ENCODE measurements around the gene POLR1B. TPM values are rescaled to one million over a fixed set of nuclear protein-coding genes. Genes with fewer than 3 reads are reported as not detected.
"Not testable (repeated sequence)": the region's sequence is repeated elsewhere in the genome, so short reads cannot be mapped to it uniquely, and the experiment has no call there.

The POLR1B gene
- total RNA-seq = 75.6 and 78.4 TPM in 2 replicates

- intact Hi-C loops (cut with micrococcal nuclease) = loop anchor here (1.0 to 5.0 kb wide), 9 partner anchors 42 to 658 kb away; partner anchors contain the start of genes ANAPC1, CHCHD5, TMEM87B and ZC3H6
- peaks cover 11% of the 10 kb centered on the region for H3K4me1 Mint-ChIP-seq (ENCODE audit: low read depth)
- no peak within 1 kb of the TSS for H3K4me3 Mint-ChIP-seq
- H3K9me3 Mint-ChIP-seq = no peaks in the 10 kb centered on the region
- no peaks in the 10 kb centered on the region for H3K27me3 Mint-ChIP-seq (ENCODE audit: insufficient read depth)
- no peak within 1 kb of the TSS for H3K27ac Mint-ChIP-seq
- DNase-seq (ENCODE audit: low spot score) = peak; percentile 77
- peaks cover 3% of the 10 kb centered on the region for H3K36me3 Mint-ChIP-seq (ENCODE audit: low read depth)
Measured at GRCh38 chr2:112542123-112542983, at the start of gene POLR1B. POLR1B (plus strand) TSS chr2:112542465; CDS start chr2:112542495, 30 bp downstream.

DNA sequence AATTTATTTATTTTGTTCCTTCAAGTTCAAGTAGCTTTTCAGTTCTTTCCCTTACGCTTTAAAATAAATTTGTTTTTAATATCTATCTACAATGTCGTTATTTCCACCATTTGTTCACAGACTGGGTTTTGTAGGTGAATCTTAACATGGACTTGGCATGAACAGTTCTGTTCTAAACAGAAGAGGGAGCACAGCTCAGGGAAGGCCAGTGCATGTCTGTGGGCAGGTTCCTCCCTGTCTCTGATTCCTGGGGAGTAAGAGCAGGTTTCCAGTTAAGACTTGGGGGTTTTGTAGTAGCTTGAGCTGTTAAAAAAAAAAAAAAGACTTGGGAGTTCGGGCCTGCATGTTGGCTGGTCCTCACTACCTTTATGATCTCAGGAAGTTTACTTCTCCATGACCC, 49.2 kb upstream of the POLR1B start:
- DNase-seq (ENCODE audit: low spot score) = no peak
- no peak overlapping the region for H3K27ac Mint-ChIP-seq
- intact Hi-C loops (cut with micrococcal nuclease) = no loop called here
- H3K4me1 Mint-ChIP-seq (ENCODE audit: low read depth) = no peaks in the 10 kb centered on the region
- H3K36me3 Mint-ChIP-seq (ENCODE audit: low read depth) = peaks cover 10% of the 10 kb centered on the region
- H3K4me3 Mint-ChIP-seq = no peak overlapping the region
- H3K9me3 Mint-ChIP-seq = no peaks in the 10 kb centered on the region
- H3K27me3 Mint-ChIP-seq (ENCODE audit: insufficient read depth) = no peaks in the 10 kb centered on the region

DNA sequence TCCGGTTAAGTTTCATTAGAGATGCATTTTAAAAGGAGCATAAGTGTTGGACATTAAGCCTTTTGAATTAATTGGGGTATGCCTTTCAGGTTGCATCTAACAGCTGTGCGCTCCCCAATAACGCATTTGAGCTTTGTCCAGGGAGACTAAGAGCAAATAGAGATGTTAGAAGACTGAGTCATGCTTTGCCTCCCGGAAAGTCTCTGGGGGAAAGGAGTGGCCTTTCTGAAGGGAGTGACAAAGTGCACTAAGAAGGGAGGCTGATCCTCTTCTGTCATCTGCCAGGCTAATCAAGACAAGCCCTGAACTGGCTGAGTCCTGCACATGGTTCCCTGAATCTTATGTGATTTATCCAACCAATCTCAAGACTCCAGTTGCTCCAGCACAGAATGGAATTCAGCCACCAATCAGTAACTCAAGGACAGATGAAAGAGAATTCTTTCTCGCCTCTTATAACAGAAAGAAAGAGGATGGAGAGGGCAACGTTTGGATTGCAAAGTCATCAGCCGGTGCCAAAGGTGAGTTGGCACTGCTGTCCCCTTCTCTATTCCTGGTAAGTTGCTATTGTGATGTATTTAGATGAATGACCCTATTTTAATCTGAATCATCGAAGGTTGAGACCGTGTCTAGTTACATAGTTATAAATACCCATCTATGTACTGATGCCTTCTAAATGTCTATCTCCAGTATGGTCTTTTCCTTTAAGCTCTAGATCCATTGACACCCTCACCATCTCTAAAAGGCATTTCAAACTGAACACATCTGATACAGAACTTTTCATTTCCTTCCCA, 48.2 kb upstream of the POLR1B start:
- Mint-ChIP-seq H3K27me3 (ENCODE audit: insufficient read depth) (no peaks in the 10 kb centered on the region), H3K9me3 (no peaks in the 10 kb centered on the region), H3K27ac (no peak overlapping the region), H3K4me3 (no peak overlapping the region), H3K4me1 (ENCODE audit: low read depth) (no peaks in the 10 kb centered on the region), H3K36me3 (ENCODE audit: low read depth) (peaks cover 12% of the 10 kb centered on the region)
- intact Hi-C loops (cut with micrococcal nuclease) = no loop called here
- no peak for DNase-seq (ENCODE audit: low spot score)

GRCh38 chr2:112494828-112495227, 47.4 kb upstream of the POLR1B start:
- Mint-ChIP-seq H3K36me3 (ENCODE audit: low read depth) (peaks cover 7% of the 10 kb centered on the region), H3K27me3 (ENCODE audit: insufficient read depth) (no peaks in the 10 kb centered on the region), H3K9me3 (no peaks in the 10 kb centered on the region), H3K4me1 (ENCODE audit: low read depth) (no peaks in the 10 kb centered on the region), H3K27ac (no peak overlapping the region), H3K4me3 (no peak overlapping the region)
- DNase-seq (ENCODE audit: low spot score) = no peak
- intact Hi-C loops (cut with micrococcal nuclease) = no loop called here

DNA sequence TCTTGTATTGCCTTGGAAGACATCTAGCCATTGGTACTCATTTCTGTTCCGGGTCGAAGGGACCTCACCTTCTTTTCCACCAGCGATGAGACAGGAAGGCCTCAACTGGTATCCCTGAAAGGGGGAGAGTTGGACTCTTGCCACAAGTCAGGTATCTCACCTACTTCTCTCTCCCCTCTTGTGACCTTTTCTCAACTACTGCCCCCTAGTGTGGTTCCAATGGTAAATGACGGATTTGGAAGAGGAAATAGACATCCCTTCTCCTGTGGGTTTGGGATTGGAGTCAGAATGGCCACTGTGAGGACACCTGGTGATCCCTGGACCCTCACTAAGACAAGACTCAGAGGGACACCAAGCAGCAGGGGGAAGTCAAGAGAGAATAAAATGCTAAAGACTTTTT, 46.4 kb upstream of the POLR1B start:
- H3K4me3 Mint-ChIP-seq; intact Hi-C loops (cut with micrococcal nuclease); H3K9me3 Mint-ChIP-seq; H3K36me3 Mint-ChIP-seq (ENCODE audit: low read depth); DNase-seq (ENCODE audit: low spot score); H3K4me1 Mint-ChIP-seq (ENCODE audit: low read depth); H3K27ac Mint-ChIP-seq; H3K27me3 Mint-ChIP-seq (ENCODE audit: insufficient read depth): not testable (repeated sequence)

GRCh38 chr2:112500850-112501484, 41.3 kb upstream of the POLR1B start:
- H3K4me1 Mint-ChIP-seq (ENCODE audit: low read depth); H3K27ac Mint-ChIP-seq; H3K9me3 Mint-ChIP-seq; H3K4me3 Mint-ChIP-seq; H3K27me3 Mint-ChIP-seq (ENCODE audit: insufficient read depth); intact Hi-C loops (cut with micrococcal nuclease): not testable (repeated sequence)
- peak; percentile 16 for DNase-seq (ENCODE audit: low spot score)
- H3K36me3 Mint-ChIP-seq (ENCODE audit: low read depth) = peaks cover 13% of the 10 kb centered on the region

GRCh38 chr2:112509239-112509998, 32.8 kb upstream of the POLR1B start:
- H3K27me3 Mint-ChIP-seq (ENCODE audit: insufficient read depth); H3K36me3 Mint-ChIP-seq (ENCODE audit: low read depth); H3K4me1 Mint-ChIP-seq (ENCODE audit: low read depth); intact Hi-C loops (cut with micrococcal nuclease); DNase-seq (ENCODE audit: low spot score); H3K4me3 Mint-ChIP-seq; H3K9me3 Mint-ChIP-seq; H3K27ac Mint-ChIP-seq: not testable (repeated sequence)

GRCh38 chr2:112516801-112517200, 25.5 kb upstream of the POLR1B start:
- Mint-ChIP-seq H3K27me3 (ENCODE audit: insufficient read depth) (no peaks in the 10 kb centered on the region), H3K27ac (no peak overlapping the region), H3K4me3 (no peak overlapping the region), H3K9me3 (peaks cover 3% of the 10 kb centered on the region), H3K36me3 (ENCODE audit: low read depth) (peaks cover 28% of the 10 kb centered on the region), H3K4me1 (ENCODE audit: low read depth) (no peaks in the 10 kb centered on the region)
- intact Hi-C loops (cut with micrococcal nuclease) = no loop called here
- no peak for DNase-seq (ENCODE audit: low spot score)

DNA sequence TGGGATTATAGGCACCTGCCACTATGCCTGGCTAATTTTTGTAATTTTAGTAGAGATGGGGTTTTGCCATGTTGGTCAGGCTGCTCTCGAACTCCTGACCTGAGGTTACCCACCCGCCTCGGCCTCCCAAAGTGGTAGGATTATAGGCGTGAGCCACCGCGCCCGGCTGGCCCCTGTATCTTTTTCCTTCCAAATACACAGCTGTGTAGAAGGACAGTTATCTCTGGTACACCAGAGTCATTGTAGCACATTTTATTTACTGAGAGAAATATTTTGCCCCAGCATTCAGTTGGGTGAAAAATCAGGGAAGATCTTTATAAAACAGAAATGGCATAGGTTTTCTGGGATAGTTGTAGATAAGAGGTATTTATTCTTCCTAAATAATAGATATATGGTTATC, 23.5 kb upstream of the POLR1B start:
- Mint-ChIP-seq H3K4me1 (ENCODE audit: low read depth) (no peaks in the 10 kb centered on the region), H3K4me3 (no peak overlapping the region), H3K36me3 (ENCODE audit: low read depth) (peaks cover 39% of the 10 kb centered on the region), H3K27ac (no peak overlapping the region), H3K9me3 (peaks cover 3% of the 10 kb centered on the region), H3K27me3 (ENCODE audit: insufficient read depth) (no peaks in the 10 kb centered on the region)
- intact Hi-C loops (cut with micrococcal nuclease) = no loop called here
- DNase-seq (ENCODE audit: low spot score) = no peak

DNA sequence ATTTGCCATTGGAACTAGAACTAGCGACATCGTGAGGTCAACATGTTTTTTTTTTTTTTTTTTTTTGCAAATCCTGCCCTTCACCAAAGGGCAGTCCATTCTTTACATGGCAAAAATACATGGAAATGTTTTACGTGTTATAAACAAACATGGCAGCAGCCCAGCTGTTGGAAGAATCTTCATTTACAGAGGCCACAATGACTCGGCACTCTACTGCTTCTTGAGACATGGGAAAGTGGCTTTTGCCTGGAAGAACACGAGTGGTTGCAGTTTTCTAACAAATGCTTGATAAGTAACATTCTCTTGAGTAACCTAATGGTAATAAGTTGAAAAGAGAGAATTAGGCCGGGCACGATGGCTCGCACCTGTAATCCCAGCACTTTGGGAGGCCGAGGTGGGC, 22.8 kb upstream of the POLR1B start:
- H3K36me3 Mint-ChIP-seq (ENCODE audit: low read depth) = peaks cover 42% of the 10 kb centered on the region
- H3K4me1 Mint-ChIP-seq (ENCODE audit: low read depth) = no peaks in the 10 kb centered on the region
- no peak overlapping the region for H3K4me3 Mint-ChIP-seq
- no peak overlapping the region for H3K27ac Mint-ChIP-seq
- no peak for DNase-seq (ENCODE audit: low spot score)
- no peaks in the 10 kb centered on the region for H3K27me3 Mint-ChIP-seq (ENCODE audit: insufficient read depth)
- intact Hi-C loops (cut with micrococcal nuclease) = no loop called here
- H3K9me3 Mint-ChIP-seq = peaks cover 3% of the 10 kb centered on the region

GRCh38 chr2:112520234-112520783, 22.0 kb upstream of the POLR1B start:
- no peaks in the 10 kb centered on the region for H3K27me3 Mint-ChIP-seq (ENCODE audit: insufficient read depth)
- no peak overlapping the region for H3K4me3 Mint-ChIP-seq
- H3K36me3 Mint-ChIP-seq (ENCODE audit: low read depth) = peaks cover 38% of the 10 kb centered on the region
- peaks cover 2% of the 10 kb centered on the region for H3K9me3 Mint-ChIP-seq
- H3K4me1 Mint-ChIP-seq (ENCODE audit: low read depth) = no peaks in the 10 kb centered on the region
- H3K27ac Mint-ChIP-seq = no peak overlapping the region
- DNase-seq (ENCODE audit: low spot score) = no peak
- intact Hi-C loops (cut with micrococcal nuclease) = no loop called here

DNA sequence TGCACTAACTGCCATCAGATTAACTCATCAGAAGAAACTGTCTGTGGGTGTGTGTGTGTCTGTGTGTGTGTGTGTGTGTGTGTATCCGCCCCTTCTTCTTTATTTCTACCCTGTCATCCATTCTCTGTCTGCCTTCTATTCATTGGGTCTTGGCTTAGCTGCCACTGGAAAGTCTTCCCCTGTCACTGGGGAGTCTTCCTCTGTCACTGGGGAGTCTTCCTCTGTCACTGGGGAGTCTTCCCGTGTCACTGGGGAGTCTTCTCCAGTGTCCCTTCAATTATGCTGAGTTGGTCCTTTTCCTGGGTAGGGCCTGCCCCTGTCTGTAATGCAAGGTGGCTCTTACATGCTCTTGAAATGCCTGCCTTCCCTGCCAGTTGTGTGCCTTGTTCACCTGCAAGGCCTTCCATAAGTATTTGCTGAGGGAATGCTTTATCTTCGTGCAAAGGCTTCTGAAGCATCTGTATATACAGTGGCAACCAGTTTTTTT, 18.9 kb upstream of the POLR1B start:
- intact Hi-C loops (cut with micrococcal nuclease) = no loop called here
- H3K36me3 Mint-ChIP-seq (ENCODE audit: low read depth) = peaks cover 50% of the 10 kb centered on the region
- no peaks in the 10 kb centered on the region for H3K9me3 Mint-ChIP-seq
- no peaks in the 10 kb centered on the region for H3K27me3 Mint-ChIP-seq (ENCODE audit: insufficient read depth)
- no peak overlapping the region for H3K4me3 Mint-ChIP-seq
- DNase-seq (ENCODE audit: low spot score) = no peak
- no peak overlapping the region for H3K27ac Mint-ChIP-seq
- no peaks in the 10 kb centered on the region for H3K4me1 Mint-ChIP-seq (ENCODE audit: low read depth)

Data from activated T-helper 1 cell treated with anti-CD3 and anti-CD28 coated beads, Interleukin-12 subunit alpha, Interleukin-12 subunit beta, Interleukin-2, Interleukin-4 antibody, amounts not matched to agents 30 ng/mL and 10 ng/mL and 1 ng/mL, durations not matched to agents 14 hours and 24 hours and 36 hours (primary cell).